GM12891 (cell line): ENCODE measurements around the gene PLD1.

ENCODE experiments used
- DNase-seq: peaks from one replicate; pipeline ENCODE4 v3.0.0; 2011; ENCODE audit warnings: low spot score; ENCODE audit not compliant: insufficient read length
- FAIRE-seq: peaks from 2 replicates; lab custom pipeline; 2011; peaks lifted over from hg19 to GRCh38; lab: Jason Lieb, UNC
- PAX5 ChIP-seq: IDR thresholded peaks from 2 replicates; pipeline ENCODE4 v1.6.1; 2011; ENCODE audit warnings: low read length, moderate library complexity, mild to moderate bottlenecking; ENCODE audit not compliant: insufficient read depth, severe bottlenecking
- POLR2A ChIP-seq: IDR thresholded peaks from 2 replicates; pipeline ENCODE4 v1.6.1; 2011; ENCODE audit warnings: low read depth, low read length, control low read depth
- POLR2AphosphoS5 ChIP-seq: IDR thresholded peaks from 2 replicates; pipeline ENCODE4 v1.6.1; 2011; ENCODE audit warnings: low read depth, low read length, control low read depth
- POU2F2 ChIP-seq: IDR thresholded peaks from 2 replicates; pipeline ENCODE4 v1.6.1; 2011; ENCODE audit warnings: low read depth, mild to moderate bottlenecking, control low read depth, low read length, moderate library complexity
- SPI1 ChIP-seq: IDR thresholded peaks from 2 replicates; pipeline ENCODE4 v1.6.1; 2011; ENCODE audit warnings: low read depth, low read length, control low read depth
- TAF1 ChIP-seq: IDR thresholded peaks from 2 replicates; pipeline ENCODE4 v1.6.1; 2011; ENCODE audit warnings: low read depth, low read length, control low read depth

PLD1 gene

GRCh38 chr3:171600030-171600429 is 210.3 kb downstream of the PLD1 start:
- no peak for FAIRE-seq
- no peak for DNase-seq
- TF ChIP-seq TAF1 (no peak), SPI1 (no peak), POU2F2 (no peak), PAX5 (no peak), POLR2A (no peak), POLR2AphosphoS5 (no peak)

GRCh38 chr3:171598990-171599389 is 211.3 kb downstream of the PLD1 start:
- no peak for FAIRE-seq
- TF ChIP-seq POLR2AphosphoS5 (no peak), TAF1 (no peak), POLR2A (no peak), PAX5 (no peak)
- no peak for DNase-seq

DNA sequence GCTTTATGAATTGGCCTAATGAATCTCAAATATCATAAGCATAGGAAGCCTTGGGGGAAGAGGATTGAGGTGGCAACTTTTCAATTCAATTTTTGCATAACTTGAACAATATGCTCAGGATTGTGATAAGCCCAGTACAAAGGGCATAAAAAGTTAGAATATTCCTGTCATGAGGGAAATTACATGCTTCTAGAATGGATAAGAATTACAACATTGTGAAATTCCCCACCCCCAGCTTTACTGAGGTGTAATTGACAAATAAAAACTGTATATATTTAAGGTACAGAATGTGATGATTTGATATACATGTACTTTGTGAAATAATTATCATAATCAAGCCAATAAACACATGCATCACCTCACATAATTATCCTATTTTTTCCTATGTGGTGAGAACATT is 217.5 kb downstream of the PLD1 start:
- DNase-seq: no peak
- TF ChIP-seq TAF1 (no peak), POLR2AphosphoS5 (no peak), POU2F2 (no peak), PAX5 (no peak), POLR2A (no peak), SPI1 (no peak)
- no peak for FAIRE-seq

- TF ChIP-seq PAX5 (no peak), TAF1 (no peak), POLR2A (no peak), POU2F2 (no peak)
- DNase-seq (no peak), FAIRE-seq (no peak)
Measured at GRCh38 chr3:171591070-171591469, 219.2 kb downstream of the PLD1 start.

DNA sequence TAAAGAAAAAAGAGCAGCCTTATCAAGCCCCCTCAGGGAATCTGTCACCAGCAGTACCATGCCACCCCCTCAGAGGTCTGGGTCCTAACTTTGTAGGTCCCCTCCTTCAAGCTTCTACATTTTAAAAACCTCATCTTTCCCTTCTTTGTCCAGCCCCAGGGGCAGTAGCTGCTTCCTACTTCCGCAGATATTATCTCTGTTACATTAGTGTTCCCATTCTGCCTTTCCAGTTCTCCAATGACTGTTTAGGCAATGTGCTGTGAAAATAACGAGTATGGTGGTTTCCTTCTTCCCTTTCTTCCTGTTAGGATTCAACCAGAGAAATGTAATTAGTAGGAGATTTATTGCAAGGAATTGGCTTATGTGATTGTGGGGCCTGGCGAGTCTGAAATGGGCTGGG is 224.0 kb downstream of the PLD1 start:
- DNase-seq: no peak
- no peak for TF ChIP-seq SPI1
- no peak for FAIRE-seq

DNA sequence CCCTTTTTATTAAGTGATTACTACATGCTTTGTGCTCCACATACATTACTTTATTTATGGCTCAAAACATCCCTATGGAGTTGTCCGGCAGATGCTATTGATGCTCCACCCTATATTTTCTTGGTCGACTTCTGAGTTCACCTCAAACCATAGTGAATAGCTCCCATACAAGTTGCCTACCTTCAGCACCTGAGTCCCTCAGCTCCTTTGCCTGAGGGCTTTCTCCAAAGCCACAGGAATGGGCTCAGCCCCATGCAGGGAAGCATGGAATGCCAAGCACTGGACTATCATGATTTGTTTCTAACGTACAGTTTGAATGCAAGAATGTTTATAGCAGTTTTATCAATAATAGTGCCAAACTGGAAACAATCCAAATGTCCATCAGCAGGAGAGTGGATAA is 225.2 kb downstream of the PLD1 start:
- DNase-seq (no peak), FAIRE-seq (no peak)
- TF ChIP-seq SPI1 (no peak), POU2F2 (no peak), POLR2AphosphoS5 (no peak), TAF1 (no peak), PAX5 (no peak), POLR2A (no peak)

GRCh38 chr3:171584100-171584499 is 226.2 kb downstream of the PLD1 start:
- TF ChIP-seq SPI1 (no peak), POU2F2 (no peak), POLR2A (no peak), TAF1 (no peak), PAX5 (no peak), POLR2AphosphoS5 (no peak)
- FAIRE-seq (no peak), DNase-seq (no peak)

DNA sequence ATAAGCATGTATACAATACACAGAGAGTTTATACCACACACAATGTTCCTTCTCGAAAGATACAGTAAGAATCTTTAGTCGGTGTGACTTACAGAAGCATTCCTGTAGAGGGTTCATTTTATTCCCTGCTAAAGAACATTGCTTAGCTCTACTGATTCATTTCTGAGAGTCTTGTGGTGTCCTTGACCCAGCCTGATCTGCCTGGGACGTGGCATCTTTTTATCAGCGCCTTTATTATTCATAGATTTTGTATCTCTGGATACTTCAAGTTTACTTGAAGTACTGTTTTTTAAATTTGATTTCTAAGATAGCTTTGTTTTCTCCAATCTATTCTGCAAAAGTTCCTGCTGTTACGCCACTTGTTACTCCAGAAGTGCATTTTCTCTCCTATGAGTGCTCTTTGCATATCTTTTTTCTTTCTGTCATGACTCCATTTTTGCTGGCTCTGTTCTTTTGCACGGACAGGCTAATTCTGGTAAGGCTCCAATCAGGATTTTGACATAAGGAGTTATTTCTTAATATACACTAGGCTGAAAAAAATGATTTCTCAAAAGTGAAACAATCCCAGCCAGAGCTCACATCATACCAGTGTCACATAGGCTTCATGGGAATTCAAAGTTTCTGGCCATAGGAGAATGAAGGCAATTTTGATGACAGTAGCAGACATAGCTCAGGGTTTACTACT is 235.6 kb downstream of the PLD1 start:
- FAIRE-seq: no peak
- DNase-seq: no peak
- TF ChIP-seq POU2F2: no peak
- no peak for TF ChIP-seq TAF1
- no peak for TF ChIP-seq POLR2AphosphoS5
- no peak for TF ChIP-seq SPI1

DNA sequence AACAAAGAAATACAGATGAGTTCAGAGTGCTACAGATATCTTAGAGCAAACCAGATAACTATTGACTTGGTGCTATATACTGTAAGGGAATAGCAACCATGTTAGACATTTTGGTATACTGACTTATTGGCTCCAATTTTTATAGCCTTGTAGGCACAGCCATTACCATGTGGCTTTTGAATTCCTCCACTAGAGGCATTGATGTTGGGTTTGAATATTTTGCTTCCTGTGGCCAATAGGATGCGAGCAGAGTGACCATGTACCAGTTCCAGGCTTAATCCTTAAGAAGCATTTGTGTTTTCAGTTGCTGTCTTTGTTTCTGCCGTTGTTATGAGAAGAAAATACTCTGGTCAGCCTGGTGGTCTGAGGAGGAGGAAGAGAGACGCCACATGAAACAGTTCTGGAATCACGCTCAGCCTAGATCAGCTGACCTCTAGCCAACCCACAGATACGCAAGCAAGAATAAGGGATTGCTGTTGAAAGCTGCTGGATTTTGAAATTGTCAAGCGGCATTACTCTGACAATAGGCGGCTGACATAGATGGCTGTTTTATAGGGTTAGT is 240.6 kb downstream of the PLD1 start:
- DNase-seq (no peak), FAIRE-seq (no peak)
- TF ChIP-seq TAF1: no peak
- TF ChIP-seq PAX5: no peak
- TF ChIP-seq SPI1: no peak
- TF ChIP-seq POLR2A: no peak
- no peak for TF ChIP-seq POU2F2
- TF ChIP-seq POLR2AphosphoS5: no peak

- TF ChIP-seq PAX5 (no peak), POU2F2 (no peak), SPI1 (no peak), POLR2AphosphoS5 (no peak), TAF1 (no peak), POLR2A (no peak)
- FAIRE-seq (no peak), DNase-seq (no peak)
Measured at GRCh38 chr3:171568766-171569165, 241.5 kb downstream of the PLD1 start.
